ENCODE results near the gene CBLB. TPM values are rescaled to one million over a fixed set of nuclear protein-coding genes. Genes with fewer than 3 reads are reported as not detected.

Gene CBLB
- total and polyA plus RNA-seq, 2 experiments from 2014 or later = 20.5 to 47.7 TPM

DNA sequence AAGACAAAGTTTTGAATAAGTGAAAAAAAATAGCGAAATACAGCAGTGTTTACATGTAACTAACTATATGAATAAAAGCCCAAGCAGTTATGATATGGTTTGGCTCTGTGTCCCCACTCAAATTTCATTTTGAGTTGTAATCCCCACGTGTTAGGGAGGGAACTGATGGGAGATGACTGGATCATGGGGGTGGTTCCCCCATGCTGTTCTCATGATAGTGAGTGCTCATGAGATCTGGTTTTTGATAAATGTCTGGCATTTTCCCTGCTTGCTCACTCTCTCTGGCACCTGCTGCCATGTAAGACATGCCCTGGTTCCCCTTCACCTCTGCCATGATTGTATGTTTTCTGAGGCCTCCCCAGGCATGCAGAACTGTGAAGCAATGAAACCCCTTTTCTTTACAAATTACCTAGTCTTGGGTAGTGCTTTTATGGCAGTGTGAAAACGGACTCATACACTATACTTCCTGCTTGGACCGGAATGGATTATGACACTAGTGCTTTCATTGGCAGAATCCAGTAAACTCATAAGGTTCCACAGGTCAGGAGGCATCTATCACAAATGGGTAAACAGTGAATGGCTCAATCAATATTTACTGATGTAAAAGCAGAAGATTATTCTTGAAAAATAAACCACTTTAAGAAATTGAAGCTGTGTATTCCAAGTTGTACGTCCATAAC is 192.1 kb downstream of the CBLB start:
- H3K4me1 Mint-ChIP-seq = no peaks in the 10 kb centered on the region
- Histone ChIP-seq H3K79me2 (replicated peaks; ENCODE audit: insufficient read depth) (no peaks in the 10 kb centered on the region), H3K4me1 (ENCODE audit: insufficient read depth) (no peaks in the 10 kb centered on the region), H3K27ac (ENCODE audit: low read depth) (no peak overlapping the region), H2AFZ (no peak overlapping the region), H3F3A (replicated peaks; ENCODE audit: low read depth) (no peaks in the 10 kb centered on the region), H3K9me2 (ENCODE audit: insufficient read depth) (no peaks in the 10 kb centered on the region), H3K27me3 (ENCODE audit: insufficient read depth) (no peaks in the 10 kb centered on the region), H3K4me3 (no peak overlapping the region), H3K4me2 (no peak overlapping the region), H3K36me3 (ENCODE audit: insufficient read depth) (no peaks in the 10 kb centered on the region; the same call in none of the 2 replicates), H4K20me1 (replicated peaks; ENCODE audit: insufficient read depth) (no peaks in the 10 kb centered on the region)
- no peak for TF ChIP-seq JUNB (IDR thresholded peaks at IDR 0.05; ENCODE audit: unreplicated experiment)
- DNase-seq (ENCODE audit: low spot score) (no peak), ATAC-seq (no peak)
- H3K9me3 Mint-ChIP-seq = no peaks in the 10 kb centered on the region
- peaks cover 1% of the 10 kb centered on the region for H3K27me3 Mint-ChIP-seq (ENCODE audit: insufficient read depth, low read depth, poor library complexity)
- H3K27ac Mint-ChIP-seq = no peak overlapping the region; the same call in 1 of the 2 replicates
- peaks cover 33% of the 10 kb centered on the region for H3K36me3 Mint-ChIP-seq (ENCODE audit: low read depth)
- no peak overlapping the region for H3K4me3 Mint-ChIP-seq

GRCh38 chr3:105674437-105675065 is 194.3 kb downstream of the CBLB start:
- DNase-seq (ENCODE audit: low spot score) (no peak), ATAC-seq (no peak)
- no peaks in the 10 kb centered on the region for H3F3A ChIP-seq (replicated peaks; ENCODE audit: low read depth)
- peaks cover 22% of the 10 kb centered on the region for H3K36me3 Mint-ChIP-seq (ENCODE audit: low read depth)
- H3K79me2 ChIP-seq (replicated peaks; ENCODE audit: insufficient read depth) = no peaks in the 10 kb centered on the region
- no peak overlapping the region for H3K4me2 ChIP-seq
- H3K9me3 Mint-ChIP-seq = no peaks in the 10 kb centered on the region
- no peak overlapping the region for H3K4me3 ChIP-seq
- no peaks in the 10 kb centered on the region for H4K20me1 ChIP-seq (replicated peaks; ENCODE audit: insufficient read depth)
- no peaks in the 10 kb centered on the region for H3K4me1 ChIP-seq (ENCODE audit: insufficient read depth)
- H3K4me1 Mint-ChIP-seq = no peaks in the 10 kb centered on the region
- no peak overlapping the region for H2AFZ ChIP-seq
- H3K9me2 ChIP-seq (ENCODE audit: insufficient read depth) = no peaks in the 10 kb centered on the region
- no peak overlapping the region for H3K27ac Mint-ChIP-seq
- H3K27me3 ChIP-seq (ENCODE audit: insufficient read depth) = no peaks in the 10 kb centered on the region
- H3K27me3 Mint-ChIP-seq (ENCODE audit: insufficient read depth, low read depth, poor library complexity) = peaks cover 1% of the 10 kb centered on the region
- H3K4me3 Mint-ChIP-seq = no peak overlapping the region
- no peak overlapping the region for H3K27ac ChIP-seq (ENCODE audit: low read depth)
- peaks cover 4% of the 10 kb centered on the region for H3K36me3 ChIP-seq (ENCODE audit: insufficient read depth)
- TF ChIP-seq ZNF462 (CRISPR knock-in tag; IDR thresholded peaks at IDR 0.05) (no peak), EZH2 (IDR thresholded peaks at IDR 0.05; ENCODE audit: low read depth, unreplicated experiment) (no peak), CREB1 (CRISPR knock-in tag; IDR thresholded peaks at IDR 0.05; ENCODE audit: low read depth) (no peak), ZNF114 (CRISPR knock-in tag; IDR thresholded peaks at IDR 0.05) (no peak), CTCF (conservative IDR thresholded peaks at IDR 0.05; ENCODE audit: low read depth in 2 of 2) (no peak), REST (IDR thresholded peaks at IDR 0.05; ENCODE audit: unreplicated experiment) (no peak), STAT1 (IDR thresholded peaks at IDR 0.05; ENCODE audit: unreplicated experiment) (no peak), EZH2phosphoT487 (IDR thresholded peaks at IDR 0.05; ENCODE audit: unreplicated experiment) (no peak)

Data from GM23338 (cell line).